ENCODE measurements around the gene ZNF524.

DNA sequence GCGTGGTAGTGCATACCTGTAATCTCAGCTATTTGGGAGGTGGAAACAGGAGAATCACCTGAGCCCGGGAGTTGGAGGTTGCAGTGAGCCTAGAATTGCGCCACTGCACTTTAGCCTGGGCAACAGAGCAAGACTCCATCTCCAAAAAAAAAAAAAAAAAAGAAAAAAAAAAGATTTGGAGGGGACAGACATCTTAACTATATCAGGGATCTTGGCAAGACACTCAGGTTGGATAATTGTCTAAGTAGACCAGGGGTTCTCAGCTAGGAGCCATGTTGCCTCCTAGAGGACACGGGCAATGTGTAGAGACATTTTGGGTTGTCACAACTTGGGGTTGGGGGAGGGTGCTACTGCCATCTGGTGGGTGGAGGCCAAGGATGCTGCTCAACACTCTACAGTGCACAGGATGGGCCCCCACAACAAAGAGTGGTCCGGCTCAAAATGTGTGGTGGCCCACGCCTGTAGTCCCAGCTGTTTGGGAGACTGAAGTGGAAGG, 38.8 kb downstream of the ZNF524 start:
- TF ChIP-seq, protein P1, sequence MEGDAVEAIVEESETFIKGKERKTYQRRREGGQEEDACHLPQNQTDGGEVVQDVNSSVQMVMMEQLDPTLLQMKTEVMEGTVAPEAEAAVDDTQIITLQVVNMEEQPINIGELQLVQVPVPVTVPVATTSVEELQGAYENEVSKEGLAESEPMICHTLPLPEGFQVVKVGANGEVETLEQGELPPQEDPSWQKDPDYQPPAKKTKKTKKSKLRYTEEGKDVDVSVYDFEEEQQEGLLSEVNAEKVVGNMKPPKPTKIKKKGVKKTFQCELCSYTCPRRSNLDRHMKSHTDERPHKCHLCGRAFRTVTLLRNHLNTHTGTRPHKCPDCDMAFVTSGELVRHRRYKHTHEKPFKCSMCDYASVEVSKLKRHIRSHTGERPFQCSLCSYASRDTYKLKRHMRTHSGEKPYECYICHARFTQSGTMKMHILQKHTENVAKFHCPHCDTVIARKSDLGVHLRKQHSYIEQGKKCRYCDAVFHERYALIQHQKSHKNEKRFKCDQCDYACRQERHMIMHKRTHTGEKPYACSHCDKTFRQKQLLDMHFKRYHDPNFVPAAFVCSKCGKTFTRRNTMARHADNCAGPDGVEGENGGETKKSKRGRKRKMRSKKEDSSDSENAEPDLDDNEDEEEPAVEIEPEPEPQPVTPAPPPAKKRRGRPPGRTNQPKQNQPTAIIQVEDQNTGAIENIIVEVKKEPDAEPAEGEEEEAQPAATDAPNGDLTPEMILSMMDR (IDR thresholded peaks at IDR 0.05), result peak in 5 of 6 experiments; percentile 9 to 40 (median 24)
- TF ChIP-seq POLR2A (IDR thresholded peaks at IDR 0.05), result no peak
